Measurements from ENCODE around the gene NEDD4L.

DNA sequence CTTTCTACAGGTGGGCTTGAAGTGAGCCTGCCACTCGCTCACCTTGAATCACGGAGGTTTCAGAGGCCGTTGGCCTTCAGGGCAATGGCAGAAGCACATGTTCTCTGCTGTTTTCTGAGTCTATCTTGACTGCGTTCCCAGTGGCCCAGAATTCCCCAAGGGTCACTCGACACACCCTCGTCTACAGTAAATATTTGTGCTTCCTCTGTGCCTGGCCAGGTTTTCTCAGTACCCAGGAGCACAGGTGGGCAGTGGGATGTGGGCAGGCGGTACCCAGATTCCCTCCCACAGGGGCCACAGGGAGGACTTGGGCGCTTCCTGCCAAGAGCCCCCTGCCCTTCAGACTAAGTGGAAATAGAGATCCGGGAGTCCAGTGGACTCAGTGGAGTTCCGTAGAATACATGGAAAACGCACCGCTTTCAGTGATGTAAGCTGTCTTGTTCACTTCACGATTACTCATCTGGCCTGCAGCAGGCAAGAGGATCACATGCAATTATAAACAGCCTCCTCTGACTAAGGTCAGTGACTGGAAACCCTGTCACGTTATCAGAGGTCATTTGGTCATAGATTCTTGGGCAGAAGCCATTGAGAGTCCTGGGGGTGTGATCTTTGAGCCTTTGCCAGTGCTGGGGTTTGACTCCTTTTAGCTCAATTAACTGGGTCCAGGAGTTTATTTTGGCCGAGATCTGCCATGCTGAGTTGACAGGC lies 179.8 kb downstream of the NEDD4L start:
- TF ChIP-seq BACH2 (CRISPR knock-in tag; IDR thresholded peaks at IDR 0.05; ENCODE audit: borderline replicate concordance) (no peak), ARNTL (CRISPR knock-in tag; IDR thresholded peaks at IDR 0.05; ENCODE audit: borderline replicate concordance, low read depth) (no peak), RARB (CRISPR knock-in tag; IDR thresholded peaks at IDR 0.05) (no peak), ZNF8 (CRISPR knock-in tag; IDR thresholded peaks at IDR 0.05) (no peak), ESRRG (CRISPR knock-in tag; IDR thresholded peaks at IDR 0.05) (no peak), ZC3H10 (CRISPR knock-in tag; IDR thresholded peaks at IDR 0.05) (no peak)
- TF ChIP-seq, protein P1, sequence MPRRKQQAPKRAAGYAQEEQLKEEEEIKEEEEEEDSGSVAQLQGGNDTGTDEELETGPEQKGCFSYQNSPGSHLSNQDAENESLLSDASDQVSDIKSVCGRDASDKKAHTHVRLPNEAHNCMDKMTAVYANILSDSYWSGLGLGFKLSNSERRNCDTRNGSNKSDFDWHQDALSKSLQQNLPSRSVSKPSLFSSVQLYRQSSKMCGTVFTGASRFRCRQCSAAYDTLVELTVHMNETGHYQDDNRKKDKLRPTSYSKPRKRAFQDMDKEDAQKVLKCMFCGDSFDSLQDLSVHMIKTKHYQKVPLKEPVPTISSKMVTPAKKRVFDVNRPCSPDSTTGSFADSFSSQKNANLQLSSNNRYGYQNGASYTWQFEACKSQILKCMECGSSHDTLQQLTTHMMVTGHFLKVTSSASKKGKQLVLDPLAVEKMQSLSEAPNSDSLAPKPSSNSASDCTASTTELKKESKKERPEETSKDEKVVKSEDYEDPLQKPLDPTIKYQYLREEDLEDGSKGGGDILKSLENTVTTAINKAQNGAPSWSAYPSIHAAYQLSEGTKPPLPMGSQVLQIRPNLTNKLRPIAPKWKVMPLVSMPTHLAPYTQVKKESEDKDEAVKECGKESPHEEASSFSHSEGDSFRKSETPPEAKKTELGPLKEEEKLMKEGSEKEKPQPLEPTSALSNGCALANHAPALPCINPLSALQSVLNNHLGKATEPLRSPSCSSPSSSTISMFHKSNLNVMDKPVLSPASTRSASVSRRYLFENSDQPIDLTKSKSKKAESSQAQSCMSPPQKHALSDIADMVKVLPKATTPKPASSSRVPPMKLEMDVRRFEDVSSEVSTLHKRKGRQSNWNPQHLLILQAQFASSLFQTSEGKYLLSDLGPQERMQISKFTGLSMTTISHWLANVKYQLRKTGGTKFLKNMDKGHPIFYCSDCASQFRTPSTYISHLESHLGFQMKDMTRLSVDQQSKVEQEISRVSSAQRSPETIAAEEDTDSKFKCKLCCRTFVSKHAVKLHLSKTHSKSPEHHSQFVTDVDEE (CRISPR knock-in tag; IDR thresholded peaks at IDR 0.05), result no peak; the same call in 1 of the 2 replicates
